HG03175 (cell line): ENCODE results near the gene IL23R.

ENCODE experiments used
- ATAC-seq: cut with Tn5 transposase; IDR thresholded peaks from one replicate; pipeline ENCODE4 v1.9.1; 2021; ENCODE audit warnings: mild to moderate bottlenecking, moderate library complexity; ENCODE audit not compliant: unreplicated experiment

Gene IL23R

DNA sequence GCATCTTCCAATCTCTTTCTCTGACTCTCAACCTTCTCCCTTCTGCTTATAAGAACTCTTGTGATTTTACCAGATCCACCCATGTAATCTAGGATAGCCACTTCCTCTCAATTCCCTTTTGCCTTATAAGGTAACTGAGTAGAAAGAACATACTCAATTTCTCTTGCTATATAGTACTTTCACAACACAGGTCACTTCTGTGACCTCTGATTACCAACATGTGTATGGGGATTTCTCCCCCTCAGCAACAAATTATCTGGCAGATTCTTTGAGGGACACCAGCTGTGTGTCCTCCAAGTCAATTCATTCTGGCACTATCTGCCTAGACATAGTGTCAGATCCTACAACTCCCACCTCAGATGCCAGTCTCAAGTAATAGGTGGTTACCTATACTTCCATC is 62.5 kb downstream of the IL23R start:
- ATAC-seq = no peak

DNA sequence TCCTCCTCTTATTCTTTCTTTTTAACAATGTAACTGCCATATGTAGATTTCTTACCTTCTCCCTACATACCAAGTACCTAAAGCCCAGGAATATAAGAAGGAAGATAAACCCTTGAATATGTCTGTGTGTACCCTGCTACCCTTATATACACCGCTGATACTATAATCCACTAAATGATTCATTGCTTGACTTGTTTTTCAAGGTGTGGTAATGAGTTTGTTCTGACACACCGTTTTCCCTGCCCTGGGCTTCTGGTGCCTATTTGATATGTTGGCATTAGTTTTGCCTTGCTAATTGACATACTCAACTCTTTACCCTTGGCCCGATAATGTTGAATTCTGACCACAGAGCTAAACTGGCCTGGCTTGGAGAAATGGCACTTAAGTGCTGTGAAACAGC is 64.3 kb downstream of the IL23R start:
- ATAC-seq = no peak

DNA sequence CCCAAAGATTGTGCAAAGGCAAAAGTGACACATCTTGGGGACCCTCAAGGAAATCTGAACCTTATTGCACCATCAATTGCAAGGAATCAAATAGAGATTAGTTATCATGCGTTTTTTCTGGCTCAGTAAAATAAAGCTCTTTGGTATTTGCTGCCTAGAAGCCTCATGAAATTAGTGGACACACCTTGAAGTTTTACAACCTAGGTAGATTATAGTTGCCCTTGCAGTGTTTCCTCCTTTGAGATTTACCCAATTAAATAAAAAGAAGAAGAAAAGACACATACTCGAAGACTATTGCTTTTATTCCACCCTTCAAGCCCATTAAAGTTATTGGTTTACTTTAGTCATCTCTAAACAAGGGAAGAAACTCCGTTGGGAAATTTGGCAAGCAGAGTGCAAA is 70.0 kb downstream of the IL23R start:
- ATAC-seq = no peak

DNA sequence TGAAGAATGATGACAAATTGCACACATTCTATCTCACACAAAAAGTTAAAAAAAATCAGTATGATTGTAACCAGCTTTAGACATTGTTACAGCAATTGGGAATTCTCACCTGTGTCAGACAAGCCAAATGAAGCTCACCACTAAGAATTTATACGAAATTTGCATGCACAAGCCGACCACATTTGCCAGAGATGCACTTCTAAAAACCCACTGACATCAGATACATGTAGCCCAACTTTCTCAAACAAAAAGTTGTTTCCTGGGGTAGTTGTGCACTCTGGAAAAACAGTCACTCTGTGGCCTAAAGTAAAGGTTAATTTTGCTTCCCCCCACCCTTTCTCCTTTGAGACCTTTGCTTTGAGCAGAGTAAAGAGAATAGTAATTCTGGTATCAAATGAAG is 73.5 kb downstream of the IL23R start:
- no peak for ATAC-seq

DNA sequence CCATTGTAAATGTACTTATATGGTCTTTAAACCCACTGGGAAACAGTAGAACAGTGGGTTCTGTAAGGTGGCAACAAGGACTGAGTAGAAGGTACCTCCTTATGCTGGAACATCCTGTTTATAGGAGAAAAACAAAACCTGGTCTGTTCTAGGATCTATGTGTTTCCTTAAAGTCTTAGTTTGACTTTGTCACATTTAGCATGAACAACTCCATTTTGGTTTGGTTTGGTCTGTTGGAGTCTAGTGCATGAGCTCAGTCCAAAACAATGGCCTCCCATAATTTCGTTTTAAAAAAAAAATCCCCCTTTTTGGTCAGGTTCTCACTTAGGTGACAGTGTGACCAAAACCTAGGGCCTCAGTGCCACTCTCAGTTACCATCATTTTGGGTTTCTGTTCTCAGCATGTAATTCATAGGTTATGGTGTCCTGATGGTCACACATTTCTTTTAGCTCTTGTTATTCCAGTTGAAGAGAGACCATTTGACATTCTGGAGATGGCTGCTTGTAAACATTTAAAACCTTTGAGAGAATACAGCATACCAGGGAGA is 75.0 kb downstream of the IL23R start:
- ATAC-seq = no peak

DNA sequence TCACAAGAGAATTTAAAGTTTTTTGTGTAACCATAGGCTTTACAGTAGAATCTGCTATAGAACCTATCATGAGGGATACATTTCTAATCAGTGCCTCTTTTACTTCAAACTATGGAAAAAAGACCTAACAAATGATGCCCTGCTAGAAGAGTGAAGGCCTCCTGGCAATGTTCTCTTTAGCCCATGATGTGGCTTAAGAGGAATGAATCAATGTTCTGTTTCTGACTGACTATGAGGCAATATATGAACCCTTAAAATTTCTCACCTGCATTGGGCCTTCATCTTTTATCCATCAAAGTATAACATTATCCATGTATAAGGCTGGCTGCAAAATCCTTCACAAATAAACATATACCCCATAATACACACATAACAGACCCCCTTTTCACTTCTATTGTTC is 75.8 kb downstream of the IL23R start:
- no peak for ATAC-seq

DNA sequence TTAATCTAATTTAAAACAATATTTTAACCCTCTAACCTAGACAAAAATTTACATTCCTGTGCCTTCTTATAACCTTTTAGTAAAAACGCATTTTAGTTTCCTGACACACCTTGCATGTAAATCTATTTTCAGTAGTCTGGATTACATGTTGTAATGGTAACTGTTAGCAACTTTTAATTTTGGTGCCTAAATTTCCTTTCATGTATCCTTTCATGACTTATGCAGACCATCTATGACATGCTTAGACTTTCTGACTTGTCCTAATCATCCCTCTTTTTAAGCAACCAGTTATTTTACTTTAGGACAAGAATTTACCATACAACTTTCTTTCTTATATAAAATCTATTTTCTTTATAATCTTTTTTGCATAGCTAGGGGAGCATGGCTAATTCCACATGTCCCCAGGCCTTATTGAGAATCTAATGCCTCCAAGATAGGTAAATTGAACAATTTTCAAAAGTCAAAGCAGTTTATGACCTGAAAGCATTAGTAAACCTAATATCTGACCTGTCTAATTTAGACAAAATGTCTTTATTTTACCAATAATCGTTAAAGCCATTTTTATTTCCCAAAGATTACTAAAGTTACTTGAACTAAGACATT is 83.9 kb downstream of the IL23R start:
- no peak for ATAC-seq

DNA sequence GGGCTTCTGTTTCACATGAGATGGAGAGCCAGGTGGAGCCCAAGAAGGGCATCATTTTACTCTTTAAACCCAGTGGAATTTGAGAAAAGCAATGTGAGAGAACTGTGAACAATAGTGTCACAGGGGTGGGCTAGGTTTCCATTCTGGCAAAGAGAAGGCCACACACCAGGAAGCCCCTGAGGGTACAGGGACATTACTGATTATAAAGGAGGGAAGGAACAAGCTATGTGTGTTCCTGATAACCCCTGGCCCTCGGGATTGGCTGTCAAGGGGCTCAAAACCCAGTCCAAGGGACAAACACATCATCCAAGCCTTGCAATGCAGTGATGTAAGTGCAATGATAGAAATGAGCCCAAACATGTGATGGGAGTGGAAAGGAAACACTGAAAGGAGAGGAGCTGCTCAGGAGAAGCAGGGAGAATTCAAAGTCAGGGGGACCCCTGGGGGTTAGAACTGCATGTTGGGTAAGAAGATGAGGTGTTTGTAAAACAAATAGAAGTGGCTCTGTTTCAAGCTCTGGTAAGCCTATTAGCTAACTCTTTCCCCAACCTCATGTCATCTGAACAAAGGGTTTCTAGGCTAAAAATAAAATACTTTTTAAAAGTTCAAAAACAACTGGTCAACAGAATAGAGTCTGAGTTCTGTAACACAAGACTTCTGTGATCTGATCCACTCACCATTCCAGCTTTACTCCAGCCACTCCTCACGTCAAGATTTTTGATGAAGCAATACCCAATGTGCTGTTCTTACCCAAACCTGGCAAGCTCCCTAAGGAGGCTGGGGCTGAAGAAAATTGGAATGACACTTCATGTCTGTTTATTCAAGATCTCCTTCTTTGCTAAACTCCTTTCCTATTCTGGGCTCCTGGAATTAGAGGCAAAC is 90.3 kb downstream of the IL23R start:
- ATAC-seq = no peak

DNA sequence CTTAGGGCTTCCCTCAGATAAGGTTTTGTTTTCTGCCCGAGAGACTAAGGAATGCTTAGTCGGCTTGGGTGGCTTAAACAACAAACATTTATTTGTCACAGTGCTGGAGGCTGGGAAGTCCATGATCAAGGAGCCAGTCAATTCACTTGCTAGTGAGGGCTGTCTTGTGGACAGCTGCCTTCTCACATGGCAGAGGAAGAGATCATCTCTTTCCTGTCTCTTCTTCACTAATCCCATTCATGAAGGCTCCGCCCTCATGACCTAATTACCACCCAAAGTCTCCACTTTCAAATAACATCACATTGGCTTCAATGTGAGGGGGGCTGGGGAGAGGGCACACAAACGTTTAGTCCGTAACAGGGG is 90.9 kb downstream of the IL23R start:
- no peak for ATAC-seq

DNA sequence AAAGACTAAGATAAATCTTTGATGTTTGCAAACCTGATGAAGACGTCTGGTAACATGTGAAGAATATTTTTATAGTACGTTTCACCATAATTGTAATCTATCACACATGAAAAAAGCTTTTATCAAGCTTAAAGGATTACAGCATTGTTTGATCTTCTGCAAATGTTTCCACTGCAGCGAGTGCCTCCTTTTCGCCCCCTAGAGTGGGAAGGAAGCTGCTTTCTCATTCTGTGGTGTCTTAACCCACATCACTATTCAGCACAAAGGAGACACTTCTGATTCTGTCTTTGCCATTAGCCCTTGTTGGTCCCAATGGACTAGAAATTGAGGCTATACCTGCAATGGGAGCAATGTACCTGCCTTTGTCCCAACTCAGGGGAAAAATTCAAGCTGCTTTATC is 95.4 kb downstream of the IL23R start:
- ATAC-seq = no peak

DNA sequence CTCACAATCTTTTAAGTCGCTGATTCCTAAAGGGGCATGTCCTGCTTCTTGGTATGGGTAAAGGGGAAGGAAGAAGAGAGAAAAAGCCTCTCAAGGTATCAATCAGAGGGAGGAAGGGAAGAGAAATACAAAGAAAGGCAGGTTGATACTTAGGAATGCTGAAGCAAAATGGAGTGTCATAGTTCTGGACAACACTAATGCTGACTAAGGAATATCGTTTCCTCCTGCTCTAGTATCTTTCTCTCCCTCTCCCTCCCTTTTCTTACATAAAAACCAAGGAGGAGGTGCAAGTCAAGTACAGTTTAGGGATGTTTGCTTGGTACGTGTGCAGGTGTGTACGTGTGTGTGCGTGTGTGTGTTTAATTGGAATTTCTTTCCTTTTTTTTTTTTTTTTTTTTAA is 96.5 kb downstream of the IL23R start:
- no peak for ATAC-seq

DNA sequence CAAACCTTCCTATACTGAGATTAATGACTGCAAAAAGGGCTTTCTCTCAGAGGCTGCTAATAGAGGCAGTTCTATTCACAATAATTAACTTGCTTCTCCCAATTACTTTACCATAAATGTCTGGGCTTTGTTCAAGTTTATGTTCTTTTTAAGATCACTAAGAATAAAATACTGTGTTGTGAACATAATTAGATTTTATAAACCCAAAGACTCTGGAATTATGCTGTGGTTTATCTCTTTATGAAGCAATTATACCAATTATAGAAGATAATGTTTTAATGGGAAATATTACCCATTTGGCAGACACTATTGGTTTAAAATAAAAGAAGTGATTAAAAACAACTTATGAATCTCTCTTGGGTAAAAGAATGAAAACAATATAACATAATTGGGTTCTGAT is 97.9 kb downstream of the IL23R start:
- ATAC-seq = no peak

DNA sequence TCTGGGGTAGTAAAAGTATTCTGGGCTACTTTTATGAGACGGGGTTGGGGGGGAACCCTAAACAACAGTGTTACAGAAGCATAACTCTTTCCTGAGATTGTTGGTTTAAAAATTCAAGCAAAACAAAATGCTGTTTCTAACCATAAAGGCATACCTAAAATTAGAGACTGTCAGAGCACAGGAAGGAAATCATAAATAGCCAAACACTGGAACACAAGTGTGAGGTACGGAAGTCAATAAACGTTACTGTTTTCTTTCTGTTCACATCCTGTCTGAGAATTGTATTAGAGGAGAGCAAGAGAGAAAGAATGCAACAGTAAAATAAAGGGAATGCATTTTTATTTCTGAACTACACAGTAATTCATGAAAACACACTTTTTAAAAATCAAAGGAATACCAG is 98.6 kb downstream of the IL23R start:
- ATAC-seq = no peak

DNA sequence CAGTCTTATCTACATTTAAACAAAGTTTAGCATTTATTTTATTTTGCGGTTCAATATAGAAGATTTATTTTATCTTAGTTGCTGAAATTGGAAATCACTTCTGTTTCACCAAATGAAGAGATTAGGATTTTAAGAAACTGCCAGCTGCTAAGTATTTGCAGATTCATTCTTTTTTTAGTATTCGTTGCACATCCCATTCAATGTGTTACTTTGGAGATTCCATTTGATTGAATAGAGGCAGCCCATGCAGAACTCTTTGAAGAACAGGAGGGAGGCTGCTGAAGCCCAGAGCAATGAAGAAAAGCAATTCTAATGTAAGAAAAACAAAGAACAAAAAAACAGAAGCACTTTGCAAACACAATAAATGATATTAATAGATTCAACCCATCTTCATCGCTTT is 102.8 kb downstream of the IL23R start:
- ATAC-seq = no peak

DNA sequence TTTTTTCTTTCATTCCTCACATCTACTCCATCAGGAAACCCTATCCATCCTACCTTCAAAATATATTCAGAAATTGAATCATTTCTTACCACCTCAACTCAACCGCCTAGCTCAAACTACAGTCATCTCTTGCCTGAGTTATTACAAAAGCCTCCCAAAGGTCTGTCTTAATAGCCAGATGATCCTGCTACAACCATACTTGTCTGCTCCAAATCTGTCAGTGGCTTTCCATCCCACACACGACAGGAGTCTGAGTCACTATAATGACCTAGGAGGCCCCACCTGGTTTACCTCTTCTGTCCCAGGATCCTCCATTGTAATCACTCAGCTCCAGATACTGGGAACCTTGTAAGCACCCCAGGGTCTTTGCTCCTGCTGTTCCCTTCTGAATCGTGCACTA is 104.3 kb downstream of the IL23R start:
- ATAC-seq = no peak

DNA sequence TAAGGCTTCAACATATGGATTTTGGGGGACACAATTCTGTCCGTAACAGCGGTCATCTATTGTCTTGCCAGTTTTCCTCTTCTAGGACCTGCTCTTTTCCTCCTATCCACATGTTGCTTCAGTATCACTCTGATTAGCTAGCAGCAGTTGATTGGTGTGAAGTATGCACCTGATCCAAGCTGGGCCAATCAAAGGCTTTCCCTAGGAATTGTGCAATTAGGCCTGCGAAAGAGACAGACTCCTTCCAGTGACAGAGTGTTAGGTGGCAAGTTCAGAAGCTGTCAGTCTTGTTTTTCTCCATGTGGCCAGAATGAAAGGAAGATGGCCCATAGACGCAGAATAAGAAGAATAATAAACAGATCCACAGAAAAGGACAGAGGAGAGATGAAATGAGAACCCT is 107.3 kb downstream of the IL23R start:
- no peak for ATAC-seq

DNA sequence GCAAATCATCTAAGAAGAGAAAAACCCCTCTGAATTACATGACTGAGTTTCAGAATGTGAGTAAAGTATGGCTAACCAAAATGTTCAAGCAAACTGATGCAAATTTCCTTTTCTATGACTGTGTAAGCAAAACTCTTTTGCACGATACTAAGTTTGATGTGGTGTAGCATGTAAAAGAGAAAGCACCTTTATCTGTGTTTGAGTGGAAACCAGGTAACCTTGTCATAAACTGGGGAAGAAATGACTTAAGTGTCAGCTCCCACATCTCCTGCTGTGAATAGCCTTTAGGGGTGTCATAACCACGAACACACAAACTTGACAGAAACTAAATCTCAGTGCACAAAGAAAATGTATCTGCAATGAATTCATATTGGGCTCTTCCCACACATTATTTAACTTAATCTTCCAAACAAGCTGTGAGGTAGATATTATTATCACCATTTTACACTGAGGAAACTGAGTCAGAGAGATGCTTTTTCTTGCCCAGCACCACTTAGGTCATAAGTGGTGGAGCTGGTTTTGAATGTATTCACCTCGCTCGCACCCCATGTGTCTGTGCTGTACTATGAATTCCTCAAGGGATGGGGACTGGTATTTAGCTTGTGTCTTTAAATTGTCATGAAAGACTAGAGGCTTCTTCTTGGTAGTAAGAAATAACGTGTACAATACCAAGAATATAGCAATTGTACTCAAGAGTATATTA is 108.5 kb downstream of the IL23R start:
- ATAC-seq = no peak

DNA sequence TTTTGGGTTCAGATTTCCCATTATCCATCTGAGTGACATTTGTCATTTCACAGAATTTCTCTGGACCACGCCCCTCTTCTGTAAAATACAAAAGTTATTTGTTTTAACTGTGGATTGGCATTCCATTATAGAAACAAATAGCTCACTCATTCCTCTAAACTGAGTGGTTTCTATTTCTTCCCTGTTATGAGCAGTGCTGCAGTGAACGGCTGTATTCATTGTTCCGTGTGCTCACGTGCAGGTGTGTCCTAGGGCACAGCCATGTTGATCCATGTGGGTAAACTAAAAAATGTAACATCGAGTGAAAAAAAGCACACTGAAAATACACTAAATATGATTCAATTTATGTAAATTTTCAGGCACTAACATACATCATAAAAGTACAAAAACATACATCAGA is 114.4 kb downstream of the IL23R start:
- no peak for ATAC-seq

DNA sequence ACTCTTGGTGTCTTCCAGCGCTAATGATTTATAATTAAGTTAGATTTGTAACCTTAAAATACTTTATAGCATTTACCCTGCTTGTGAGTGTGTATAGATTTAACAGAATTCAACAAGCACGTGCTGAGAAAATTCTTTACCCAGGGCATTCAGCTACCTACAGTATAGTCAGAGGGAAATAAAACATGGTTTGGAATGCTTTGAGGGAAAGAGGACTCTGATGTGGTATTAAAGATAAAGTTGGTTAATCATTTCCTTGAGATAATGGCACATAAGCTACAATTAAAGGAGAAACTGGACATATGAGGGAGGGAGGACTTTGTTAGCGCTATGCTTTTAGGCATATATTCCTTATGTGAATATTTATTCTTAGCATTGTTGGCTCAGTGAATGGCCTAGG is 115.0 kb downstream of the IL23R start:
- ATAC-seq = no peak

DNA sequence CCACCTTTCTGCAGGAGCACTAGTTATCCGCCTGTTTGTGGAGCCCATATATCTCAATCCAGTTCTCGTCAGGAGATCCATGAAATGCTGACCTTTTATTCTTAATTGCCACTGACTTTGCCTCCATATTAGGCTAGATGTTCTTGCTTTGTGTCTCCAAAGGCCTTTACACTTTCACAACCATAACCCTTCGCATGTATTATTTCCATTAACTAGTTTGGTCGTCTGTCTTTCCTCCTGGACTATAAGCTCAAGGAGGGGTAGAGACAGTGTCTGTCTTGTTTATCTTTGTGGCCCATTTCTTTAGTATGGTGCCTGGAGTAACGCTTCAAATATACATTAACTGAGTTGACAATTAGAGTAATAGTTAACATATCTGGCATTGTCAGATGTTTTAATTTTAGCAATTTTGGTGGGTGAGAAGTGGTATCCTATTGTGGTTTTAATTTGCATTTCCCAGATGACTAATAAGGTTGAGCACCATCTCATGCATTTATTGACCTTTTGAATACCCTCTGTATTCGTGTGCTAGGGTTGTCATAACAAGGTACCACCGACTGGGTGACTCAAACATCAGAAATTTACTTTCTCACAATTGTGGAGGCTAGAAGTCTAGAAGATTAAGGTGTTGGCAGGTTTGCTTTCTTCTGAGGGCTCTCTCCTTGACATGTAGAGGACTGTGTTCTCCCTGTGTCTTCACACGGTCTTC is 119.7 kb downstream of the IL23R start:
- peak; percentile 97 for ATAC-seq

DNA sequence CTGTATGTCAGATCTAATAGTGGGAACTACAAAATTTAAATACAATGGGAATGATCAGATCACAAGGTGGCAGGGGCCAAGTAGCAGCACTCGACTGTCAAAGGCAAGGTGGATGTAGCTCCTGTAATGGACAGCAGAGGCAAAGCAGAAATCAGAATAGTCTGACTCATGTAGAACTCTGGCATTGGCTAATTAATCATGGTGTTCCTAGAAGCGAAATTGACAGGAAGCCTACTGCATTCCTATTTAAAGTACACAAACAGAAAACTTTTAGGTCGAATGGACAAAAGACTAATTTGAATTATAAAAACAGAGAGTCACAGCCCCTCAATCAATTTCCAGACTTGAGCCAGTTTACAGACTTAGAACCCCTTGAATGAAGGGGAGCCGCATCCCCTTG is 124.0 kb downstream of the IL23R start:
- ATAC-seq = no peak
